ENCODE measurements around the gene LYPLA2. TPM values are rescaled to one million over a fixed set of nuclear protein-coding genes. Genes with fewer than 3 reads are reported as not detected.

The LYPLA2 gene
- total and polyA plus RNA-seq, 2 of the 8 experiments (the other 6 are each of a cell fraction or from before 2014, with no cell fraction given) = 138 to 211 TPM

DNA sequence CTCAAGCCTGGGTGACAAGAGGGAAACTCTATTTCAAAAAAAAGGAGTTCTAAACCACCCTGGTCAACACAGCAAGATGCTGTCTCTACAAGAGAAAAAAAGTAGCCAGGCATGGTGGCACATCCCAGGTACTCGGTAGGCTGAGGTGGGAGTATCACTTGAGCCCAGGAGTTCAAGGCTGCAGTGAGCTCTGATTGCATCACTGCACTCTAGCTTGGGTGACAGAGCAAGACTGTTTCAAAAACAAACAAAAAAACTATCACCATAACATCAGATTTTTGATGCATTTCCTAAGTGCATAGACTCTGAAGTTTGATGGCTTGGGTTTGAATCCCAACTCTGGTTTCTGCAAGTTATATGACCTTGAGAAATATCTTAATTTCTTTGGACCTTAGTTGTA lies 38.0 kb upstream of the LYPLA2 start (continued):
- TF ChIP-seq, protein P1, sequence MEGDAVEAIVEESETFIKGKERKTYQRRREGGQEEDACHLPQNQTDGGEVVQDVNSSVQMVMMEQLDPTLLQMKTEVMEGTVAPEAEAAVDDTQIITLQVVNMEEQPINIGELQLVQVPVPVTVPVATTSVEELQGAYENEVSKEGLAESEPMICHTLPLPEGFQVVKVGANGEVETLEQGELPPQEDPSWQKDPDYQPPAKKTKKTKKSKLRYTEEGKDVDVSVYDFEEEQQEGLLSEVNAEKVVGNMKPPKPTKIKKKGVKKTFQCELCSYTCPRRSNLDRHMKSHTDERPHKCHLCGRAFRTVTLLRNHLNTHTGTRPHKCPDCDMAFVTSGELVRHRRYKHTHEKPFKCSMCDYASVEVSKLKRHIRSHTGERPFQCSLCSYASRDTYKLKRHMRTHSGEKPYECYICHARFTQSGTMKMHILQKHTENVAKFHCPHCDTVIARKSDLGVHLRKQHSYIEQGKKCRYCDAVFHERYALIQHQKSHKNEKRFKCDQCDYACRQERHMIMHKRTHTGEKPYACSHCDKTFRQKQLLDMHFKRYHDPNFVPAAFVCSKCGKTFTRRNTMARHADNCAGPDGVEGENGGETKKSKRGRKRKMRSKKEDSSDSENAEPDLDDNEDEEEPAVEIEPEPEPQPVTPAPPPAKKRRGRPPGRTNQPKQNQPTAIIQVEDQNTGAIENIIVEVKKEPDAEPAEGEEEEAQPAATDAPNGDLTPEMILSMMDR (IDR thresholded peaks at IDR 0.05; ENCODE audit: control extremely low read depth in 1 of 3, insufficient read depth in 1 of 3, low read depth in 1 of 3, low read length in 3 of 3) = no peak
- TF ChIP-seq CHD1 (IDR thresholded peaks at IDR 0.05; ENCODE audit: low read depth, low read length) (no peak), YY1 (IDR thresholded peaks at IDR 0.05; ENCODE audit: low read depth, low read length) (no peak), JUN (IDR thresholded peaks at IDR 0.05; ENCODE audit: low read depth, low read length) (no peak), SP1 (IDR thresholded peaks at IDR 0.05; ENCODE audit: low read depth, low read length) (no peak), RXRA (IDR thresholded peaks at IDR 0.05; ENCODE audit: insufficient read depth, low read depth, low read length) (no peak), NRF1 (IDR thresholded peaks at IDR 0.05; ENCODE audit: low read depth, low read length) (no peak), NANOG (IDR thresholded peaks at IDR 0.05; ENCODE audit: insufficient read depth, low read depth, low read length, poor library complexity, severe bottlenecking) (no peak), SIN3A (conservative IDR thresholded peaks at IDR 0.05 in 1 of 2, IDR thresholded peaks at IDR 0.05 in 1 of 2; ENCODE audit: low read depth in 1 of 2, low read length in 2 of 2) (no peak), KDM5A (IDR thresholded peaks at IDR 0.05; ENCODE audit: low read length) (no peak)
- TF ChIP-seq, protein P2, sequence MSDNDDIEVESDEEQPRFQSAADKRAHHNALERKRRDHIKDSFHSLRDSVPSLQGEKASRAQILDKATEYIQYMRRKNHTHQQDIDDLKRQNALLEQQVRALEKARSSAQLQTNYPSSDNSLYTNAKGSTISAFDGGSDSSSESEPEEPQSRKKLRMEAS (IDR thresholded peaks at IDR 0.05) = no peak

All from H1 (cell line).